PC-3 (cell line): ENCODE results near the gene FSTL4.

Experiments
- CTCF ChIP-seq: fragments of 300-600 bp; sonication (generic); conservative IDR thresholded peaks from 2 replicates; pipeline ENCODE4 v1.5.1; 2017; ENCODE audit warnings: antibody characterized with exemption, low read depth, mild to moderate bottlenecking, low read length
- EZH2 ChIP-seq: fragments of 300-600 bp; sonication (generic); IDR thresholded peaks from one replicate; pipeline ENCODE4 v1.6.1; 2017; ENCODE audit warnings: antibody characterized with exemption, mild to moderate bottlenecking, low read length; ENCODE audit not compliant: unreplicated experiment
- EZH2phosphoT487 ChIP-seq: fragments of 300-600 bp; sonication (generic); IDR thresholded peaks from 2 replicates; pipeline ENCODE4 v1.6.1; 2018; ENCODE audit warnings: mild to moderate bottlenecking, antibody characterized with exemption, low read length, borderline replicate concordance

- TF ChIP-seq CTCF (no peak), EZH2phosphoT487 (no peak), EZH2 (no peak)
Measured at GRCh38 chr5:133254803-133255202, 357.5 kb downstream of the FSTL4 start.
